CD4-positive, alpha-beta T cell treated with Interferon gamma for 1 hour (primary cell): Measurements from ENCODE around the gene ST8SIA2.

Experiments
- DNase-seq: peaks from one replicate; pipeline ENCODE4 v3.0.0-alpha.2; 2020

Gene ST8SIA2

GRCh38 chr15:92399271-92399950, 5.7 kb downstream of the ST8SIA2 start:
- no peak for DNase-seq

GRCh38 chr15:92400573-92400972, 6.9 kb downstream of the ST8SIA2 start:
- no peak for DNase-seq

GRCh38 chr15:92400980-92401787, 7.5 kb downstream of the ST8SIA2 start:
- no peak for DNase-seq

GRCh38 chr15:92402751-92403150, 9.1 kb downstream of the ST8SIA2 start:
- no peak for DNase-seq

GRCh38 chr15:92405942-92406341, 12.3 kb downstream of the ST8SIA2 start:
- no peak for DNase-seq

GRCh38 chr15:92407321-92407720, 13.6 kb downstream of the ST8SIA2 start:
- no peak for DNase-seq

GRCh38 chr15:92407916-92408315, 14.2 kb downstream of the ST8SIA2 start:
- DNase-seq = no peak

- DNase-seq = no peak
These were observed 15.3 kb downstream of the ST8SIA2 start for GRCh38 chr15:92409006-92409405.

- DNase-seq = no peak
These were observed 15.8 kb downstream of the ST8SIA2 start for GRCh38 chr15:92409521-92409920.

- DNase-seq = no peak
These were observed 16.9 kb downstream of the ST8SIA2 start for GRCh38 chr15:92410537-92410936.

GRCh38 chr15:92411256-92411655, 17.6 kb downstream of the ST8SIA2 start:
- no peak for DNase-seq

GRCh38 chr15:92413510-92413909, 19.8 kb downstream of the ST8SIA2 start:
- DNase-seq = no peak

- no peak for DNase-seq
These were observed 22.1 kb downstream of the ST8SIA2 start for GRCh38 chr15:92415639-92416297.

GRCh38 chr15:92416557-92416956, 22.9 kb downstream of the ST8SIA2 start:
- no peak for DNase-seq

- DNase-seq = no peak
These were observed 24.0 kb downstream of the ST8SIA2 start for GRCh38 chr15:92417716-92418115.

- DNase-seq = no peak
These were observed 25.2 kb downstream of the ST8SIA2 start for GRCh38 chr15:92418864-92419263.

- DNase-seq = no peak
These were observed 28.3 kb downstream of the ST8SIA2 start for GRCh38 chr15:92421976-92422375.

GRCh38 chr15:92425578-92426225, 32.0 kb downstream of the ST8SIA2 start:
- no peak for DNase-seq

- DNase-seq = no peak
These were observed 35.8 kb downstream of the ST8SIA2 start for GRCh38 chr15:92429378-92430068.

- no peak for DNase-seq
These were observed 36.4 kb downstream of the ST8SIA2 start for GRCh38 chr15:92430069-92430440.

GRCh38 chr15:92435145-92435544, 41.5 kb downstream of the ST8SIA2 start:
- no peak for DNase-seq

- no peak for DNase-seq
These were observed 44.8 kb downstream of the ST8SIA2 start for GRCh38 chr15:92438471-92438870.

- DNase-seq = no peak
These were observed 49.7 kb downstream of the ST8SIA2 start for GRCh38 chr15:92443381-92443780.
